ENCODE data around the gene TIAM2. TPM values are rescaled to one million over a fixed set of nuclear protein-coding genes. Genes with fewer than 3 reads are reported as not detected.

Gene TIAM2
- total and polyA plus RNA-seq, 9 of the 15 experiments (the other 6 are each of a cell fraction or from before 2014, with no cell fraction given) = 0.73 to 6.5 (median 4.3) TPM

GRCh38 chr6:155023717-155024116 is 28.6 kb downstream of the TIAM2 start:
- Histone ChIP-seq H3K4me3 (no peak overlapping the region), H3K9ac (ENCODE audit: insufficient read depth in 1 of 2, low read depth in 2 of 2, low read length in 2 of 2) (no peak overlapping the region), H3K36me3 (ENCODE audit: control insufficient read depth, insufficient read depth, low read length) (no peaks in the 10 kb centered on the region), H4K20me1 (replicated peaks; ENCODE audit: control insufficient read depth, insufficient read depth, low read length) (no peaks in the 10 kb centered on the region), H3K27ac (ENCODE audit: extremely low read depth, low read depth, low read length) (no peak overlapping the region), H3K27me3 (ENCODE audit: control insufficient read depth in 2 of 2, insufficient read depth in 2 of 2, low read length in 2 of 2) (peaks cover 24 to 43% of the 10 kb centered on the region in 2 experiments), H3K9me3 (replicated peaks; ENCODE audit: control insufficient read depth, insufficient read depth, low read depth, low read length) (no peaks in the 10 kb centered on the region), H3K4me2 (ENCODE audit: insufficient read depth, low read length) (no peak overlapping the region), H2AFZ (ENCODE audit: low read depth, low read length) (no peak overlapping the region), H3K9me1 (ENCODE audit: control insufficient read depth, insufficient read depth, low read length) (no peaks in the 10 kb centered on the region), H3K79me2 (ENCODE audit: control insufficient read depth, insufficient read depth, low read length) (no peaks in the 10 kb centered on the region), H3K4me1 (replicated peaks in 1 of 2; ENCODE audit: control insufficient read depth in 2 of 2, insufficient read depth in 2 of 2, low read length in 2 of 2) (no peaks in the 10 kb centered on the region)
- in situ Hi-C loops (cut with MboI) = no loop called here
- ChIA-PET POLR2A (no interaction called here), CTCF (ENCODE audit: low intra/inter-chr PET ratio) (no interaction called here)
- DNase-seq (ENCODE audit: extremely low read depth in 1 of 4, low spot score in 3 of 4) (no peak), ATAC-seq (no peak), FAIRE-seq (no peak)
- TF ChIP-seq YBX1 (IDR thresholded peaks at IDR 0.05) (no peak), SAFB (IDR thresholded peaks at IDR 0.05; ENCODE audit: borderline replicate concordance, low read depth, low read length) (no peak), HINFP (tag; conservative IDR thresholded peaks at IDR 0.05; ENCODE audit: low read depth) (no peak), JUND (IDR thresholded peaks at IDR 0.05; ENCODE audit: borderline replicate concordance, low read depth, low read length) (no peak), JUND (tag; IDR thresholded peaks at IDR 0.05; ENCODE audit: borderline replicate concordance, low read depth, low read length) (no peak), CXXC5 (CRISPR knock-in tag; IDR thresholded peaks at IDR 0.05) (no peak), CCNT2 (IDR thresholded peaks at IDR 0.05; ENCODE audit: borderline replicate concordance, extremely low read depth, insufficient read length, low read depth, low read length) (no peak), ZFP36 (IDR thresholded peaks at IDR 0.05; ENCODE audit: low read depth, low read length, partially characterized antibody) (no peak), BCLAF1 (IDR thresholded peaks at IDR 0.05; ENCODE audit: borderline replicate concordance in 1 of 2, control insufficient read depth in 1 of 2, low read depth in 2 of 2, low read length in 1 of 2) (no peak), JUNB (CRISPR knock-in tag; conservative IDR thresholded peaks at IDR 0.05) (no peak), BHLHE40 (IDR thresholded peaks at IDR 0.05; ENCODE audit: low read length) (no peak), ZNF449 (CRISPR knock-in tag; IDR thresholded peaks at IDR 0.05) (no peak), ZNF253 (CRISPR knock-in tag; conservative IDR thresholded peaks at IDR 0.05) (no peak), NR3C1 (CRISPR knock-in tag; IDR thresholded peaks at IDR 0.05) (no peak), BRF2 (IDR thresholded peaks at IDR 0.05; ENCODE audit: borderline replicate concordance, insufficient read depth, insufficient read length) (no peak)
- no TSS peak for BruUV-seq (replicated peaks)
- intact Hi-C loops (cut with micrococcal nuclease) = no loop called here
- whole genome bisulfite sequencing (ENCODE audit: insufficient coverage, low coverage, missing lambda C conversion rate) = 0% methylated on average over 7 of the region's 7 CpGs

Measured in K562 (cell line).